ENCODE measurements around the gene PIRT. TPM values are rescaled to one million over a fixed set of nuclear protein-coding genes. Genes with fewer than 3 reads are reported as not detected.

The PIRT gene
- total and polyA plus RNA-seq, 2 of the 8 experiments (the other 6 are each of a cell fraction or from before 2014, with no cell fraction given), result 0.03 TPM; not detected in 1

DNA sequence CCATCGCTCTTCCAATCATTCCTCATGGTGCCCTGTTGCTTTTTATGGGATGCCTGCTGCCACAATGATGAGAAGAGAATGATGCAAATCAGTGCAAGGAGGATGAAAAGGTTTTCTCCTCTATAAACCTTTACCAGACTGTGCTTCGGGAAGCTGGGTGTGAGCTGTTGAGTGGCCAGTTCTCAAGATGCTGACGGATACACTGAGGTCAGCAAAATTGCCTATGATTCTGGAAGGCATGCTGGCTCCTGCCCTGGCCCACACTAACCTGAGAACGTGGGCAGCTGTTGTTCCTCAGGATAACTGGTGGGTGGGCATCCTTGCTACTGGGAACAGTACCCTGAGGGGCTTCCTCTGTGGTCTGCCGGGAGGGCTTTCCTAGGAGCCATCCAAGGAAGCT lies 795 bp upstream of the PIRT start:
- Histone ChIP-seq H3K14ac (ENCODE audit: insufficient read length) (no peak overlapping the region), H2BK15ac (ENCODE audit: low read length) (no peak overlapping the region), H4K5ac (ENCODE audit: insufficient read length, low read depth, low read length) (no peak overlapping the region), H2BK20ac (ENCODE audit: low read length) (no peak overlapping the region), H3K4me3 (ENCODE audit: extremely low read depth in 1 of 4, insufficient read depth in 2 of 4, low read depth in 3 of 4, low read length in 4 of 4) (no peak overlapping the region), H3K79me2 (ENCODE audit: control insufficient read depth in 1 of 2, insufficient read depth in 2 of 2, low read length in 2 of 2) (no peaks in the 10 kb centered on the region), H3K4me2 (ENCODE audit: insufficient read depth in 1 of 2, low read depth in 2 of 2, low read length in 2 of 2) (no peak overlapping the region), H3K79me1 (ENCODE audit: low read depth, low read length) (no peaks in the 10 kb centered on the region), H2BK5ac (ENCODE audit: low read depth, low read length) (no peak overlapping the region), H3K9ac (replicated peaks in 1 of 4; ENCODE audit: extremely low read depth in 1 of 4, low read depth in 3 of 4, low read length in 3 of 4) (no peak overlapping the region), H3K4me1 (replicated peaks in 1 of 4; ENCODE audit: control insufficient read depth in 3 of 4, insufficient read depth in 4 of 4, low read length in 3 of 4) (peaks cover 0 to 7% (median 5%) of the 10 kb centered on the region in 4 experiments; a peak in 5 of 7 replicates), H3K23ac (ENCODE audit: insufficient read length) (no peak overlapping the region), H3K18ac (ENCODE audit: extremely low read depth, low read length) (no peak overlapping the region), H3K4ac (replicated peaks; ENCODE audit: insufficient read length, low read depth, low read length) (no peak overlapping the region), H3K9me3 (ENCODE audit: insufficient read depth in 2 of 2, low read depth in 1 of 2, low read length in 1 of 2) (no peaks in the 10 kb centered on the region), H3K27ac (ENCODE audit: low read depth, low read length) (no peak overlapping the region), H4K91ac (replicated peaks; ENCODE audit: insufficient read length, low read length) (no peak overlapping the region), H2BK12ac (ENCODE audit: low read depth, low read length) (no peak overlapping the region), H3K56ac (replicated peaks; ENCODE audit: insufficient read length, low read depth, low read length) (no peak overlapping the region), H4K8ac (ENCODE audit: extremely low read depth, insufficient read depth, low read length) (no peak overlapping the region), H2AK5ac (ENCODE audit: low read depth, low read length) (no peak overlapping the region), H3K36me3 (ENCODE audit: control insufficient read depth in 2 of 4, insufficient read depth in 4 of 4, low read length in 3 of 4) (no peaks in the 10 kb centered on the region), H3K27me3 (replicated peaks in 1 of 4; ENCODE audit: control insufficient read depth in 3 of 4, extremely low read depth in 1 of 4, insufficient read depth in 3 of 4, low read length in 3 of 4) (peaks cover 0 to 2% (median 0%) of the 10 kb centered on the region in 4 experiments; a peak in 1 of 7 replicates), H2BK120ac (replicated peaks; ENCODE audit: low read depth, low read length) (no peak overlapping the region), H4K20me1 (replicated peaks in 1 of 2; ENCODE audit: control insufficient read depth in 1 of 2, insufficient read depth in 2 of 2, low read length in 2 of 2) (no peaks in the 10 kb centered on the region), H2AFZ (ENCODE audit: low read length) (no peak overlapping the region), H3K23me2 (ENCODE audit: low read depth, low read length) (no peaks in the 10 kb centered on the region)
- 84% methylated on average over 5 of the region's 5 CpGs; no CpG with 5 or more reads in 1 of the 2 experiments for WGBS, 2 experiments (ENCODE audit: extremely low coverage in 1 of 2, insufficient coverage in 1 of 2, insufficient read length in 1 of 2, insufficient replicate concordance in 2 of 2, low coverage in 1 of 2, low lambda C conversion rate in 2 of 2, missing lambda C conversion rate in 1 of 2)
- DNase-seq (ENCODE audit: low read depth in 1 of 2, low spot score in 2 of 2), result no peak
- CTCF ChIA-PET (ENCODE audit: partially characterized antibody), result interaction anchor here (0.6 to 7.4 kb wide), 9 partner anchors 14 to 695 kb away, joined by 3 to 34 read pairs (median 3); no protein-coding TSS in a partner anchor
- POLR2A ChIA-PET (ENCODE audit: partially characterized antibody), result interaction anchor here (0.5 to 1.4 kb wide), 4 partner anchors 23 to 81 kb away, joined by 3 to 4 read pairs (median 3); no protein-coding TSS in a partner anchor
- no peak for FAIRE-seq
- TF ChIP-seq MAFK (IDR thresholded peaks at IDR 0.05; ENCODE audit: low read depth, low read length) (no peak), BCL11A (IDR thresholded peaks at IDR 0.05; ENCODE audit: low read depth in 2 of 2, low read length in 2 of 2) (no peak), EP300 (IDR thresholded peaks at IDR 0.05; ENCODE audit: borderline replicate concordance in 1 of 2, low read depth in 2 of 2, low read length in 2 of 2) (no peak), EZH2 (IDR thresholded peaks at IDR 0.05; ENCODE audit: low read depth, low read length, severe bottlenecking) (no peak), KDM4A (IDR thresholded peaks at IDR 0.05; ENCODE audit: low read depth, low read length, severe bottlenecking) (no peak), POLR2AphosphoS5 (IDR thresholded peaks at IDR 0.05; ENCODE audit: low read depth, low read length) (no peak), POLR2A (IDR thresholded peaks at IDR 0.05; ENCODE audit: control extremely low read depth in 1 of 2, low read depth in 2 of 2, low read length in 2 of 2) (no peak)

All from H1 (cell line).